Testis (tissue), 2 donors: ENCODE results near the gene C22orf31.

Experiments
- CTCF ChIP-seq, 3 experiments: fragments of 450-650 bp in 2 of 3; fragments of 200-600 bp in 1 of 3; sonication (generic) in 1 of 3; IDR thresholded peaks; one replicate each; pipeline ENCODE4 v1.5.1; 2016 to 2019; ENCODE audit warnings: antibody characterized with exemption in 3 of 3, mild to moderate bottlenecking in 2 of 3, moderate library complexity in 1 of 3
- POLR2A ChIP-seq: fragments of 450-650 bp; IDR thresholded peaks from one replicate; pipeline ENCODE4 v1.6.1; 2017; ENCODE audit warnings: antibody characterized with exemption, mild to moderate bottlenecking, moderate library complexity

- TF ChIP-seq CTCF (IDR thresholded peaks at IDR 0.05) (no peak), POLR2A (no peak)
Observed at GRCh38 chr22:29018293-29019189, 43.1 kb downstream of the C22orf31 start.
